SK-N-SH (cell line): ENCODE data around the gene RAD51B. TPM values are rescaled to one million over a fixed set of nuclear protein-coding genes. Genes with fewer than 3 reads are reported as not detected.

Experiments
- CTCF ChIA-PET: fragments of 300-600, 350-600 bp; formaldehyde crosslinking; extraction: SDS; loops from one replicate; lab custom pipeline; 2021; lab: Yijun Ruan, JAX
- POLR2A ChIA-PET: fragments of 350-600 bp; sonication (Branson Sonifier 250); formaldehyde crosslinking; extraction: SDS; loops from one replicate; lab custom pipeline; 2020; ENCODE audit warnings: antibody characterized with exemption, inconsistent platforms; lab: Yijun Ruan, JAX
- DNase-seq: peaks from one replicate; pipeline ENCODE4 v3.0.0; 2012
- H2AFZ ChIP-seq: fragments of 200-600 bp; sonication (generic); 2 replicates; pipeline ENCODE4 v1.8.1; 2016; ENCODE audit warnings: antibody characterized with exemption, mild to moderate bottlenecking, low read depth
- H3F3A ChIP-seq: fragments of 200-600 bp; sonication (generic); replicated peaks from 2 replicates; pipeline ENCODE3; 2016; ENCODE audit warnings: antibody characterized with exemption, mild to moderate bottlenecking; ENCODE audit not compliant: insufficient read depth
- H3K27ac ChIP-seq, 2 experiments: fragments of 200-500 bp in 1 of 2; fragments of 200-600 bp in 1 of 2; sonication (Bioruptor generic) in 1 of 2; sonication (generic), shearing (Covaris generic) in 1 of 2; 2 replicates each; pipeline versions ENCODE4 v1.5.1 to v1.6.1; 2014 to 2016; ENCODE audit warnings: low read depth in 2 of 2, inconsistent platforms in 1 of 2, low read length in 1 of 2, mild to moderate bottlenecking in 1 of 2, mixed read lengths in 1 of 2
- H3K27me3 ChIP-seq: fragments of 200-600 bp; sonication (generic), shearing (Covaris generic); 2 replicates; pipeline ENCODE4 v1.6.1; 2016; ENCODE audit warnings: mixed run types; ENCODE audit not compliant: insufficient read depth
- H3K36me3 ChIP-seq, 2 experiments: fragments of 200-500 bp in 1 of 2; fragments of 200-600 bp in 1 of 2; sonication (Bioruptor generic) in 1 of 2; sonication (generic) in 1 of 2; replicated peaks in 1 of 2; 2 replicates each; pipeline versions ENCODE3 to v1.5.1; 2014 to 2016; ENCODE audit warnings: low read length in 1 of 2, mild to moderate bottlenecking in 1 of 2; ENCODE audit not compliant: insufficient read depth in 2 of 2, control insufficient read depth in 1 of 2
- H3K4me1 ChIP-seq, 2 experiments: fragments of 200-500 bp in 1 of 2; fragments of 200-600 bp in 1 of 2; sonication (Bioruptor generic) in 1 of 2; sonication (generic), shearing (Covaris generic) in 1 of 2; 2 replicates each; pipeline versions ENCODE4 v1.5.1 to v1.6.1; 2014 to 2016; ENCODE audit warnings: low read depth in 1 of 2, low read length in 1 of 2, mixed run types in 1 of 2; ENCODE audit not compliant: insufficient read depth in 2 of 2, control insufficient read depth in 1 of 2
- H3K4me2 ChIP-seq: fragments of 200-600 bp; sonication (generic), shearing (Covaris generic); 2 replicates; pipeline ENCODE4 v1.6.1; 2017; ENCODE audit warnings: mixed run types
- H3K4me3 ChIP-seq, 2 experiments: fragments of 200-500 bp in 1 of 2; fragments of 200-600 bp in 1 of 2; sonication (Bioruptor generic) in 1 of 2; sonication (generic), shearing (Covaris generic) in 1 of 2; 2 replicates each; pipeline versions ENCODE4 v1.5.1 to v1.8.1; 2014 to 2016; ENCODE audit warnings: low read depth in 2 of 2, inconsistent platforms in 1 of 2, low read length in 1 of 2, mild to moderate bottlenecking in 1 of 2, mixed read lengths in 1 of 2, moderate library complexity in 1 of 2
- H3K79me2 ChIP-seq: fragments of 200-600 bp; sonication (generic); 2 replicates; pipeline ENCODE4 v1.8.1; 2017; ENCODE audit warnings: mild to moderate bottlenecking; ENCODE audit not compliant: insufficient read depth
- H3K9ac ChIP-seq: fragments of 200-600 bp; sonication (generic); 2 replicates; pipeline ENCODE4 v1.6.1; 2017; ENCODE audit warnings: mixed run types
- H3K9me2 ChIP-seq: fragments of 200-600 bp; sonication (generic); 2 replicates; pipeline ENCODE4 v1.6.1; 2017; ENCODE audit warnings: mixed run types
- H3K9me3 ChIP-seq: fragments of 200-600 bp; sonication (generic); 2 replicates; pipeline ENCODE4 v1.6.1; 2017; ENCODE audit warnings: mixed run types, mild to moderate bottlenecking, moderate library complexity
- H4K20me1 ChIP-seq: fragments of 200-600 bp; sonication (generic); 2 replicates; pipeline ENCODE4 v1.6.1; 2017; ENCODE audit warnings: mild to moderate bottlenecking, mixed run types; ENCODE audit not compliant: insufficient read depth
- CHD2 ChIP-seq: fragments of 150-350 bp; IDR thresholded peaks from 2 replicates; pipeline ENCODE4 v1.6.1; 2018; ENCODE audit warnings: low read length; ENCODE audit not compliant: partially characterized antibody
- CTCF ChIP-seq: fragments of 200-600 bp; sonication (generic); IDR thresholded peaks from 2 replicates; pipeline ENCODE4 v1.6.1; 2017; ENCODE audit warnings: antibody characterized with exemption, mild to moderate bottlenecking, moderate library complexity
- ELF1 ChIP-seq: IDR thresholded peaks from 2 replicates; pipeline ENCODE4 v1.4.0; 2012
- GATA2 ChIP-seq: sonication (generic); formaldehyde crosslinking; IDR thresholded peaks from 2 replicates; pipeline ENCODE4 v1.5.0; 2020; ENCODE audit warnings: mild to moderate bottlenecking, missing genetic modification reagents
- IRF3 ChIP-seq: fragments of 150-350 bp; IDR thresholded peaks from 2 replicates; pipeline ENCODE4 v1.6.1; 2016; ENCODE audit warnings: mild to moderate bottlenecking, low read depth, low read length
- PBX3 ChIP-seq: IDR thresholded peaks from 2 replicates; pipeline ENCODE4; 2012
- POLR2AphosphoS5 ChIP-seq: IDR thresholded peaks from 2 replicates; pipeline ENCODE4 v1.6.1; 2012; ENCODE audit warnings: low read depth, low read length
- RCOR1 ChIP-seq: fragments of 150-350 bp; IDR thresholded peaks from 2 replicates; pipeline ENCODE4 v1.6.1; 2017; ENCODE audit warnings: antibody characterized with exemption, low read length
- TAF1 ChIP-seq: IDR thresholded peaks from 2 replicates; pipeline ENCODE4 v1.6.1; 2012; ENCODE audit warnings: low read depth, mild to moderate bottlenecking, low read length, moderate library complexity, borderline replicate concordance
- TCF12 ChIP-seq: IDR thresholded peaks from 2 replicates; pipeline ENCODE4 v1.4.0; 2012
- TEAD4 ChIP-seq: IDR thresholded peaks from 2 replicates; pipeline ENCODE4 v1.4.0; 2012; ENCODE audit warnings: mild to moderate bottlenecking, borderline replicate concordance; ENCODE audit not compliant: insufficient read depth
- USF1 ChIP-seq: IDR thresholded peaks from 2 replicates; pipeline ENCODE4 v1.4.0; 2012; ENCODE audit warnings: low read depth, borderline replicate concordance
- USF2 ChIP-seq: fragments of 150-350 bp; IDR thresholded peaks from 2 replicates; pipeline ENCODE4 v1.6.1; 2017; ENCODE audit warnings: antibody characterized with exemption, low read length, low read depth, borderline replicate concordance
- ZBTB33 ChIP-seq: IDR thresholded peaks from 2 replicates; pipeline ENCODE4 v1.4.0; 2012; ENCODE audit warnings: low read depth, borderline replicate concordance
- WGBS: methylation state at CpG from one replicate; pipeline ENCODE4 v1.1.6; 2017; ENCODE audit warnings: low lambda C conversion rate; 5-methylcytosine and 5-hydroxymethylcytosine counted together
- polyA plus RNA-seq, 3 experiments: library from polyadenylated mRNA; depleted of rRNA; stranded (reverse); fragments of >200 nt; gene quantifications; 2 replicates each; pipeline ENCODE4 v1.2.3, GENCODE V29; 2012

The RAD51B gene
- polyA plus RNA-seq, 1 of the 3 experiments (the other 2 are of a cell fraction): 6.0 TPM

- H3K4me1 ChIP-seq: peaks cover 0 to 3% of the 10 kb centered on the region in 2 experiments; a peak in 2 of 4 replicates
- H2AFZ ChIP-seq: no peak overlapping the region
- no peak for DNase-seq
- ChIA-PET CTCF (interaction anchor here (0.6 to 1.4 kb wide), 4 partner anchors 20 to 461 kb away, joined by 3 read pairs; no protein-coding TSS in a partner anchor), POLR2A (no interaction called here)
- 92% methylated on average over 3 of the region's 3 CpGs for WGBS
- H3K36me3 ChIP-seq: no peaks in the 10 kb centered on the region
- no peaks in the 10 kb centered on the region for H3K27me3 ChIP-seq
- no peaks in the 10 kb centered on the region for H4K20me1 ChIP-seq
- no peak overlapping the region for H3K27ac ChIP-seq
- H3K9me2 ChIP-seq: no peaks in the 10 kb centered on the region
- no peak overlapping the region for H3K4me3 ChIP-seq
- H3F3A ChIP-seq: no peaks in the 10 kb centered on the region
- no peak overlapping the region for H3K4me2 ChIP-seq
- no peaks in the 10 kb centered on the region for H3K79me2 ChIP-seq
- TF ChIP-seq TCF12 (no peak), CTCF (no peak), ZBTB33 (no peak), CHD2 (no peak), IRF3 (no peak), TEAD4 (no peak), GATA2 (CRISPR knock-in tag) (no peak), POLR2AphosphoS5 (no peak), USF1 (no peak), PBX3 (no peak), ELF1 (no peak), USF2 (no peak), RCOR1 (no peak), TAF1 (no peak)
- H3K9me3 ChIP-seq: no peaks in the 10 kb centered on the region
- no peak overlapping the region for H3K9ac ChIP-seq
These were observed 508.9 kb downstream of the RAD51B start for GRCh38 chr14:68328509-68328908.
